Cardiac muscle cell (in vitro differentiated cells and primary cell): ENCODE results near the gene LCN1. TPM values are rescaled to one million over a fixed set of nuclear protein-coding genes. Genes with fewer than 3 reads are reported as not detected.
"Not testable (repeated sequence)": the region's sequence is repeated elsewhere in the genome, so short reads cannot be mapped to it uniquely, and the experiment has no call there.

ENCODE experiments used
- DNase-seq, 2 donors: peaks; one replicate each; pipeline versions ENCODE4 v3.0.0 to v3.0.0-alpha.2; 2010 to 2017; ENCODE audit warnings: low read depth in 1 of 2, low spot score in 1 of 2
- H3K27ac ChIP-seq: fragments of 200-600 bp; sonication (generic); 2 replicates; pipeline ENCODE4 v1.5.1; 2016
- H3K27me3 ChIP-seq: fragments of 200-600 bp; sonication (generic); 2 replicates; pipeline ENCODE4 v1.6.0; 2016; ENCODE audit warnings: control low read depth
- H3K36me3 ChIP-seq: fragments of 200-600 bp; sonication (generic); 2 replicates; pipeline ENCODE4 v1.5.1; 2016; ENCODE audit warnings: control low read depth
- H3K4me1 ChIP-seq: fragments of 200-600 bp; sonication (generic); 2 replicates; pipeline ENCODE4 v1.8.1; 2017; ENCODE audit warnings: low read depth, mild to moderate bottlenecking, mixed run types
- H3K4me3 ChIP-seq: fragments of 200-600 bp; sonication (generic); 2 replicates; pipeline ENCODE4 v1.5.1; 2016; ENCODE audit warnings: mild to moderate bottlenecking
- H3K9me3 ChIP-seq: fragments of 200-600 bp; sonication (generic); 2 replicates; pipeline ENCODE4 v1.5.1; 2017; ENCODE audit warnings: low read depth, mild to moderate bottlenecking, control low read depth
- polyA plus RNA-seq: library from polyadenylated mRNA; unstranded; fragments of >200 nt; fragmentation: Nextera tagmentation; extraction: Ambion mirVana; gene quantifications from 2 replicates; pipeline ENCODE4 v1.2.1, GENCODE V29; 2016
- total RNA-seq: library from RNA; depleted of rRNA; stranded (reverse); fragments of >200 nt; gene quantifications from 2 replicates; pipeline ENCODE4 v1.2.3, GENCODE V29; 2016
- TF ChIP-seq, protein P1 (sequence below): IDR thresholded peaks from 2 replicates; pipeline ENCODE4 v1.5.1; 2012; ENCODE audit warnings: low read depth, mild to moderate bottlenecking, low read length

LCN1 gene
- total and polyA plus RNA-seq, 2 experiments from 2014 or later = 0.37 TPM; not detected in 1

DNA sequence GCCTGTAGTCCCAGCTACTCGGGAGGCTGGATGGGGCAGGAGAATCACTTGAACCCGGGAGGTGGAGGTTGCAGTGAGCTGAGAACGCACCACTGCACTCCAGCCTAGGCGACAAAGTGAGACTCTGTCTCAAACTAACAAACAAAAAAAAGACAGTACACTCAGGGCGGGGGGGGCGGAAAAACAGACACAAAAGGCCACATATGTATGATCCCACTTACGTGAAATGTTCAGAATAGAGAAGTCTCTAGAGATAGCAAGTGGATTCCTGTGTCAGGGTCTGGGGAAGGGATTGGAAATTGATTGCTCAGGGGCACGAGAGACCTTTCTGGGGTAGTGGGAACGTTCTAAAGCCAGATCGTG lies 9.0 kb upstream of the LCN1 start:
- H3K27me3 ChIP-seq = no peaks in the 10 kb centered on the region
- H3K9me3 ChIP-seq = no peaks in the 10 kb centered on the region
- no peaks in the 10 kb centered on the region for H3K4me1 ChIP-seq
- no peaks in the 10 kb centered on the region for H3K36me3 ChIP-seq
- no peak overlapping the region for H3K4me3 ChIP-seq
- DNase-seq = no peak
- no peak overlapping the region for H3K27ac ChIP-seq
- TF ChIP-seq, protein P1, sequence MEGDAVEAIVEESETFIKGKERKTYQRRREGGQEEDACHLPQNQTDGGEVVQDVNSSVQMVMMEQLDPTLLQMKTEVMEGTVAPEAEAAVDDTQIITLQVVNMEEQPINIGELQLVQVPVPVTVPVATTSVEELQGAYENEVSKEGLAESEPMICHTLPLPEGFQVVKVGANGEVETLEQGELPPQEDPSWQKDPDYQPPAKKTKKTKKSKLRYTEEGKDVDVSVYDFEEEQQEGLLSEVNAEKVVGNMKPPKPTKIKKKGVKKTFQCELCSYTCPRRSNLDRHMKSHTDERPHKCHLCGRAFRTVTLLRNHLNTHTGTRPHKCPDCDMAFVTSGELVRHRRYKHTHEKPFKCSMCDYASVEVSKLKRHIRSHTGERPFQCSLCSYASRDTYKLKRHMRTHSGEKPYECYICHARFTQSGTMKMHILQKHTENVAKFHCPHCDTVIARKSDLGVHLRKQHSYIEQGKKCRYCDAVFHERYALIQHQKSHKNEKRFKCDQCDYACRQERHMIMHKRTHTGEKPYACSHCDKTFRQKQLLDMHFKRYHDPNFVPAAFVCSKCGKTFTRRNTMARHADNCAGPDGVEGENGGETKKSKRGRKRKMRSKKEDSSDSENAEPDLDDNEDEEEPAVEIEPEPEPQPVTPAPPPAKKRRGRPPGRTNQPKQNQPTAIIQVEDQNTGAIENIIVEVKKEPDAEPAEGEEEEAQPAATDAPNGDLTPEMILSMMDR = no peak

DNA sequence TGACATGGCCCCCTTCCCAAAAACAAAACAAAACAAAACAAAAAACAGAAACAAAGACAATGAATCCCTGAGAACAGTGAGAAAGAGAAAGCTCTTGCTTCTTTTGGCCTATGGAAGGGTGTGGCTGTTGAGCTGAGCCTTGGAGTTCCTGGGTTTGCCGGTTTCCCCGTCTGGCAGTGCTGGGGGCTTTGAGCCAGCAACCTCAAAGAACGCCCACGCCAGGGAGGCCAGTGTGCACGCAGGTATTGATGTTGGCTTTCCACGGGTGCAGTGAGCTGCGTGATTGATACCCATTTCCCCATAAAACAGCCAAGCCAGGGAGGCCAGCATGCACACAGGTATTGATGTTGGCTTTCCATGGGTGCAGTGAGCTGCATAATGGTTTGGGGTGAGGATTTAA lies 8.3 kb upstream of the LCN1 start:
- H3K4me1 ChIP-seq = no peaks in the 10 kb centered on the region
- TF ChIP-seq, protein P1 = no peak
- no peaks in the 10 kb centered on the region for H3K27me3 ChIP-seq
- no peaks in the 10 kb centered on the region for H3K36me3 ChIP-seq
- H3K9me3 ChIP-seq = no peaks in the 10 kb centered on the region
- no peak overlapping the region for H3K4me3 ChIP-seq
- peak in 1 of 2 donors; percentile 64 for DNase-seq
- H3K27ac ChIP-seq = no peak overlapping the region

DNA sequence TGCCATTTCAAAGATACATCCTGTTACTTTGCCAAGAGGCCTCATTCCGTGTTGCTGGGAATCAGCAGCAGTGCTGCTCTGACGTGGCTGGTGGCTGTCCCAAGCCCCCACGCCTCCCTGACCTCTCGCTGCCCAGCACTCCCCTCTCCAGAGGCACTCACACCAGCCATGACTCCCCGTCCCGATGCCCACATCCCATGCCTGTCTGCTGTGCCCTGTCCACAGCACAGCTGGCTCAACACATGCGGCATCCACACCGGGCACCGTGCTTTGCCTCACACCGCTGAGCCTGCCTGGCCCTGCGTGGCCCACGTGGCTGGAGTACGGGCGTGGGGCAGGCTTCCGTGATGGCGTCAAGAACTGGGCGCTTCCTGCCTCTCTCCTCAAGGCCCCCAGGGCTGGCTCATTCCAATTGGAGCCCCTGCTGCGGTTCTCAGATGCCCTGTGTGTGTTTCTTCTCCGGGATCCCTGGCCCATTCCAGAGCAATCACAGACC lies 7.8 kb upstream of the LCN1 start:
- TF ChIP-seq, protein P1 = no peak
- peak in 1 of 2 donors; percentile 63 for DNase-seq
- H3K27me3 ChIP-seq = no peaks in the 10 kb centered on the region

DNA sequence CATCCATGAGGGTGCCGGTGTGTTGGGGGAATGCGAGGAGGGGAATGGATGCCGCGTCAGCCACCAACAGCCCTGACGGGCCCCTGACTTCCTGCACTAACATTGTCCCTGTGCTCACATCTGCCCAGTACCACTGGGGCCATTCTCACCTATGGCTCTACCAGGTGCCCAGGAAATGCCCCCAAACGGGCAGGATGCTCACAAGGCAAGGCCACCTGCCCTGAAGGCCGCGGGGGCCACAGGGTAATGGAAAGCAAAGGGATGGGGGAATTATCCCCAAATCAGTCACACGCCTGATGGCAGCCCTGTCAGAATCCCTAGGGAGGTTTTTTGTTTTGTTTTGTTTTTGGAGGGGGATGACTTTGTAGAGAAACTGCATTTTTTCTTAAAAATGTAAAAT lies 7.3 kb upstream of the LCN1 start:
- H3K4me1 ChIP-seq, H3K9me3 ChIP-seq, H3K36me3 ChIP-seq, H3K27me3 ChIP-seq, DNase-seq, H3K4me3 ChIP-seq, H3K27ac ChIP-seq: not testable (repeated sequence)

More for the DNA sequence above, 7.8 kb upstream of the LCN1 start:
- Histone ChIP-seq H3K4me3 (no peak overlapping the region), H3K36me3 (no peaks in the 10 kb centered on the region), H3K27ac (no peak overlapping the region), H3K9me3 (no peaks in the 10 kb centered on the region), H3K4me1 (no peaks in the 10 kb centered on the region)

DNA sequence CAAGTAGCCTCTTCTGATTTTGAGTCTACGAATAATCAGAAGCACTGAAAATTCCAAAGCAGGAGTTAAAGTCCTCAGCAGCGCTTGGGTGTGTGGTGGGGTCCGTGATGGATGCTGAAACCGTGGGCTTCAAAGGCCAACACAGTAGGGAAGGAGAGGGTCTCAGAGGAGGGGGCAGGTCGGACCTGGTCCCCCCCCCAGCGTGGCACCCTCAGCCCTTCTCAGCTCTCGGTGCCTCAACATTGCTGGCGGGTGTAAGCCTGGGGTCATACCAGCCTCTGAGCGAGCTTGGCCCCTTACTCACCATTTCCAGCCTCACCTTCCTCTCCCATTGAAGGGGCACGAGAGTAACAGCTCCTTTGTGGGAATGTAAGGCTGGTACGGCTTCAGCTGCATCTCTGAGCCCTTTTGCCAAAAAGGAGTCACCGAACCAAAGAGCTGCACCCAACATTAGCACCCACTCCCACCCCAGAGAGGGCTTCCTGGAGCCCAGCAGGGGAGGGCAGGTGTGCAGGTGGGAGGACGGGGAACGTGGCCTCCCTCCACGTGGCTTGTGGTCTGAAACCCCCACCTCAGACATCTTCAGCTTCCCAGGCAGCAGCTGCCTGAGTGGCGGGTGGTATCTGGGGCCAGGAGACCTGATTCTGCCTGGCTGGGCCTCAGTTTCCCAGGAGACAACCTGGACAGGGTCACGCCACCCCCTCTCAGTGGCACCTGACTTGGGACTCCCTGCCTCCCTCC lies 6.7 kb upstream of the LCN1 start:
- Histone ChIP-seq H3K27me3 (no peaks in the 10 kb centered on the region), H3K36me3 (no peaks in the 10 kb centered on the region), H3K4me1 (no peaks in the 10 kb centered on the region), H3K9me3 (no peaks in the 10 kb centered on the region), H3K27ac (no peak overlapping the region), H3K4me3 (no peak overlapping the region)
- TF ChIP-seq, protein P1 = no peak
- DNase-seq = no peak

DNA sequence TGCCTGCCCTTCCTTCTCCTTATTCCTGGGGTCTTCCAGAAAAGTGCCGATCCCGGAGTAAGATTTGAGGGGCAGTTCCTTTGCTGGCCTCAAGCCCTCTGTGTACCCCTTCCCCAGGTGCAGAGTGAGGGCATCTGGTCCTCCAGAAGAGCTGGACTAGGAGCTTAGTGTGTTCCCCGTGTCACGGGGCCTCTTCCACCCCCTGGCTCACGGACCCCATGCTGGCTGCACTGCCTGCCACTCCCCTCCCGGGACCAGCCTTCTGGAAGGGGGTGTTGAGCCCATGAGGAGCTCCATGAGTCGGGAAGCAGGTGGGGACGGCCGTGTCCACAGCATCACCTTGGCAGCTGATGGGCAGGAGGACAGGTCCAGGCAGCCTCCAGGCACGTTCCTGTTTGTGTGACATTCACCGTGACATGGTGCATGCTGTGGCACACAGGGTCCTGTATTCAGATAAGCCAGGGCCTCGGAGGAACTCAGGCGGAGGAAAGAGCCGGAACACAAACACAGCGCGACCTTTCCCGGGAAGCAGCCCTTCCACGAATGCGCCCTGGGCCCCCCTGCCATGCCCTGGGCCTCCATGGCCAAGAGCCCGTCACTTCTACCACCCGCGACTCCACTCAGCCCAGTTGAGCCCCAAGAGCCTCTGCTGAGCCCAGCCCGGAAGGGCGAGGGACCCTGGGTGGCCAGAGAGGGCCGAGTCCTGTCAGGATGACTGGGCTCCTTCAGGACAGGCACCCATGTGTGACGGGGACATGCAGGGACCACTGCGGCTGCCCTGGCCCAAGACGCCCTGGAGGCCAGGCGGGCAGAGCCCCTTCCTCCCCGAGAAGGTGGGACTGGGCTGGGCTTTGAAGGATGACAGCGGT lies 5.9 kb upstream of the LCN1 start:
- no peaks in the 10 kb centered on the region for H3K4me1 ChIP-seq
- no peak for DNase-seq
- no peak overlapping the region for H3K27ac ChIP-seq
- TF ChIP-seq, protein P1 = no peak
- no peaks in the 10 kb centered on the region for H3K9me3 ChIP-seq
- no peaks in the 10 kb centered on the region for H3K36me3 ChIP-seq
- no peak overlapping the region for H3K4me3 ChIP-seq
- H3K27me3 ChIP-seq = no peaks in the 10 kb centered on the region
